WERI-Rb-1 (cell line): ENCODE data around the gene C8G.

ENCODE experiments used
- DNase-seq: peaks from one replicate; pipeline ENCODE4 v3.0.0-alpha.2; 2020
- H3K27ac ChIP-seq: fragments of 250-450 bp; sonication (Bioruptor Pico); 2 replicates; pipeline ENCODE4 v1.5.1; 2020; ENCODE audit warnings: mild to moderate bottlenecking, moderate library complexity
- H3K27me3 ChIP-seq: fragments of 250-450 bp; sonication (Bioruptor Pico); 2 replicates; pipeline ENCODE4 v1.5.1; 2021; ENCODE audit warnings: mild to moderate bottlenecking, low read depth, moderate library complexity; ENCODE audit not compliant: insufficient read depth, severe bottlenecking
- H3K36me3 ChIP-seq: fragments of 250-450 bp; sonication (Bioruptor Pico); 2 replicates; pipeline ENCODE4 v1.5.1; 2020; ENCODE audit warnings: mild to moderate bottlenecking, moderate library complexity
- H3K4me3 ChIP-seq: 2 replicates; pipeline ENCODE4 v1.5.1; 2011; ENCODE audit warnings: low read depth, mild to moderate bottlenecking, control low read depth, low read length
- H3K9me3 ChIP-seq: fragments of 250-450 bp; sonication (Bioruptor Pico); 2 replicates; pipeline ENCODE4 v1.5.1; 2021; ENCODE audit warnings: mild to moderate bottlenecking, moderate library complexity; ENCODE audit not compliant: severe bottlenecking
- CTCF ChIP-seq: IDR thresholded peaks from 2 replicates; pipeline ENCODE4 v1.5.1; 2011; ENCODE audit warnings: low read depth, mild to moderate bottlenecking, control low read depth, inconsistent platforms, low read length

Gene C8G

GRCh38 chr9:136956604-136957003 lies 11.6 kb downstream of the C8G start:
- no peak for DNase-seq
- Histone ChIP-seq H3K27ac (no peak overlapping the region), H3K36me3 (no peaks in the 10 kb centered on the region), H3K9me3 (no peaks in the 10 kb centered on the region), H3K27me3 (no peaks in the 10 kb centered on the region), H3K4me3 (no peak overlapping the region)
- no peak for TF ChIP-seq CTCF

GRCh38 chr9:136957461-136957860 lies 12.4 kb downstream of the C8G start:
- H3K9me3 ChIP-seq: no peaks in the 10 kb centered on the region
- no peaks in the 10 kb centered on the region for H3K36me3 ChIP-seq
- TF ChIP-seq CTCF: no peak
- DNase-seq: no peak
- H3K27me3 ChIP-seq: no peaks in the 10 kb centered on the region
- H3K27ac ChIP-seq: no peak overlapping the region
- no peak overlapping the region for H3K4me3 ChIP-seq

- no peaks in the 10 kb centered on the region for H3K36me3 ChIP-seq
- H3K27me3 ChIP-seq: no peaks in the 10 kb centered on the region
- no peak overlapping the region for H3K27ac ChIP-seq
- no peak for DNase-seq
- no peaks in the 10 kb centered on the region for H3K9me3 ChIP-seq
- no peak for TF ChIP-seq CTCF
- no peak overlapping the region for H3K4me3 ChIP-seq
Measured at GRCh38 chr9:136957901-136958300, 12.9 kb downstream of the C8G start.

- H3K9me3 ChIP-seq: no peaks in the 10 kb centered on the region
- no peak for DNase-seq
- no peak overlapping the region for H3K4me3 ChIP-seq
- no peaks in the 10 kb centered on the region for H3K36me3 ChIP-seq
- no peaks in the 10 kb centered on the region for H3K27me3 ChIP-seq
- H3K27ac ChIP-seq: no peak overlapping the region
- TF ChIP-seq CTCF: no peak
Measured at GRCh38 chr9:136958473-136958872, 13.4 kb downstream of the C8G start.

- no peak for TF ChIP-seq CTCF
- DNase-seq: no peak
- H3K9me3 ChIP-seq: no peaks in the 10 kb centered on the region
- no peaks in the 10 kb centered on the region for H3K27me3 ChIP-seq
- H3K36me3 ChIP-seq: no peaks in the 10 kb centered on the region
- no peak overlapping the region for H3K27ac ChIP-seq
- no peak overlapping the region for H3K4me3 ChIP-seq
Measured at GRCh38 chr9:136958898-136959850, 14.1 kb downstream of the C8G start.
